Tibial nerve (tissue), 4 donors: Measurements from ENCODE around the gene NET1.

ENCODE experiments used
- EP300 ChIP-seq, 2 donors: sonication (generic); formaldehyde crosslinking; IDR thresholded peaks; one replicate each; pipeline ENCODE4 v1.6.1; 2017; ENCODE audit warnings: antibody characterized with exemption in 2 of 2, mild to moderate bottlenecking in 1 of 2
- TF ChIP-seq, protein P1 (sequence below), 5 experiments: fragments of 200-600 bp in 3 of 5; fragments of 450-650 bp in 2 of 5; sonication (generic) in 3 of 5; IDR thresholded peaks; one replicate each; pipeline ENCODE4 v1.5.1; 2016 to 2019; ENCODE audit warnings: antibody characterized with exemption in 5 of 5, mild to moderate bottlenecking in 3 of 5, moderate library complexity in 2 of 5

DNA sequence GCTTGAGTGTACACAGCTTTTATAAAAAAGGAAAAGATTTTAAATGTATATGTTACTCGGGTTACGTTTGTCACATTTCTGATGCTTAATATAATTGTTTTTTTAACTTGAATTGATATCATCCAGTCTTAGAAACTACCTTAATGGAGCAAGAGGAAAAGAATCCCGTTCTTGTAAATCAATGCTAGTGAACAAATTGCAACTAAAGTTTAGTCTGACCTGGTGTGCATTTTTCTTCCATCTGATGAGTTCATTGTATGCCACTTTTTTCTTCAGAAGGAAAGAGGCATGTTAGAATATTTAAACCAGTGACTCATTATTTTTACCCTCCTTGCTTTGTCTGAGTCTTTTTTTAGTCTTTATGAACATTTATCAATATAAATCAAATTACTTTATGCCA, 34.7 kb downstream of the NET1 start:
- TF ChIP-seq, protein P1, sequence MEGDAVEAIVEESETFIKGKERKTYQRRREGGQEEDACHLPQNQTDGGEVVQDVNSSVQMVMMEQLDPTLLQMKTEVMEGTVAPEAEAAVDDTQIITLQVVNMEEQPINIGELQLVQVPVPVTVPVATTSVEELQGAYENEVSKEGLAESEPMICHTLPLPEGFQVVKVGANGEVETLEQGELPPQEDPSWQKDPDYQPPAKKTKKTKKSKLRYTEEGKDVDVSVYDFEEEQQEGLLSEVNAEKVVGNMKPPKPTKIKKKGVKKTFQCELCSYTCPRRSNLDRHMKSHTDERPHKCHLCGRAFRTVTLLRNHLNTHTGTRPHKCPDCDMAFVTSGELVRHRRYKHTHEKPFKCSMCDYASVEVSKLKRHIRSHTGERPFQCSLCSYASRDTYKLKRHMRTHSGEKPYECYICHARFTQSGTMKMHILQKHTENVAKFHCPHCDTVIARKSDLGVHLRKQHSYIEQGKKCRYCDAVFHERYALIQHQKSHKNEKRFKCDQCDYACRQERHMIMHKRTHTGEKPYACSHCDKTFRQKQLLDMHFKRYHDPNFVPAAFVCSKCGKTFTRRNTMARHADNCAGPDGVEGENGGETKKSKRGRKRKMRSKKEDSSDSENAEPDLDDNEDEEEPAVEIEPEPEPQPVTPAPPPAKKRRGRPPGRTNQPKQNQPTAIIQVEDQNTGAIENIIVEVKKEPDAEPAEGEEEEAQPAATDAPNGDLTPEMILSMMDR (IDR thresholded peaks at IDR 0.05), result no peak
- TF ChIP-seq EP300 (IDR thresholded peaks at IDR 0.05), result no peak
